Epithelial cell of prostate (primary cell): ENCODE results near the gene TMEM272.

Experiments used
- DNase-seq: peaks from one replicate; pipeline ENCODE4 v3.0.0-alpha.2; 2011; ENCODE audit warnings: low read depth, low spot score
- H3K27ac ChIP-seq: fragments of 450-650 bp; 2 replicates; pipeline ENCODE4 v1.5.1; 2017; ENCODE audit warnings: mild to moderate bottlenecking

TMEM272 gene

DNA sequence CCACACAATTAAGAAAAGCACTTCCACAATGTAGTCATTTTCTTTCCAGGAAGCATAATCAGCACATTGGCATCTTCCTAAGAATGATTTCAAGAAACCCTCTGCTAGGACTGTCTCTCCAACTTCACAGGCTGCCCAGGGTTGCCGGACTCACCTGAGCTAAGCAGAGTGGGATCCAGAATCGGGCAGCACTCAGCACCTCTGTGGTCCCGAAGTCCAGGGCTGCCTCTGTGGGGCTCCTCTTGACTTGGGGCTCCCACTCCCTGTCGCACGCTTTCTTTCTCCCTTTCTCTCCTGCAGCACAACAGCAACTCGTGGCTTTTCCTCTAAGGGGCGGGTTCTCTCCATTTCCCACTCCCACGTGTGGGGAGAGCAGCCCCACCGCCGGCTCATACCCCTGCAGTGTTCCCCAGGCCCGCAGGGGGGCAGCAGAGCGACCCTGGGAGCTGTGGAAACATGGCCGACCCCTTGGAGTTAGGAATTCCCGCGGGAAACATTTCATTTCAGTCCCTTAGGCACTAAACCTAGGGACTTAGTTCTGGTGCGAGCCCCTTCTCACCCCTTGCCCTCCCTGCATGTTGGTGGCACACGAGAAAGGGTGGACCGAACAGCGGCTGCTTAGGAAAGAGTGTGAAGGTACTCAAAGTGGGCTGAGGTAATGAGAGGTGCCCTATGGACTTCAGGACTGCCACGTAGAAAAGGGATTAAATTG lies at the start of gene TMEM272:
TMEM272 (minus strand) TSS at position 316 of the 712 bp plus-strand sequence. CDS start 6,647 bp downstream, outside the sequence.
- no peak for DNase-seq
- no peak within 1 kb of the TSS for H3K27ac ChIP-seq

DNA sequence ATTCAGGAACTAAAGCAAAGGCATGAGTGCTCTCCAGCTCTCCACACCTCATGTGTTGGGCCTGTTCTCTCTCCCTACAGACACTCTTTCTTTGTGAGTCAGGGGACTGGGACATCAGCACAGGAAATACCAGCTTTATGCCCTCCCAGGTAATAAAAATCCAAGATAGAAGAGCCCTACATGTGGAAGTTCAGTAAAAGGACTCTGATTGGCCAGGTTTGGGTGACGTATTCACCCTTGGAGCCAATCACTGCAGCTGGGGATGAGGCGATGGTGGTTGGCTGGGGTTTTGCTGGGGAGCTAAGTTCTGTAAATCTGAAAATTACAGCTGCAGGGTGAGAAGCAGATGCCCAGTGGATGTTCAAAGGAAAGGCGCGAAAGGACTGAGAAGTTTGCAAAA lies 49.3 kb upstream of the TMEM272 start:
- H3K27ac ChIP-seq = no peak overlapping the region
- no peak for DNase-seq

- DNase-seq = no peak
- H3K27ac ChIP-seq = no peak overlapping the region
Measured at GRCh38 chr13:51892657-51893056, 47.7 kb upstream of the TMEM272 start.

- no peak for DNase-seq
- peak overlapping the region; percentile 32 for H3K27ac ChIP-seq
Measured at GRCh38 chr13:51887468-51887867, 42.5 kb upstream of the TMEM272 start.

- DNase-seq = no peak
- no peak overlapping the region for H3K27ac ChIP-seq
Measured at GRCh38 chr13:51885651-51886050, 40.7 kb upstream of the TMEM272 start.

DNA sequence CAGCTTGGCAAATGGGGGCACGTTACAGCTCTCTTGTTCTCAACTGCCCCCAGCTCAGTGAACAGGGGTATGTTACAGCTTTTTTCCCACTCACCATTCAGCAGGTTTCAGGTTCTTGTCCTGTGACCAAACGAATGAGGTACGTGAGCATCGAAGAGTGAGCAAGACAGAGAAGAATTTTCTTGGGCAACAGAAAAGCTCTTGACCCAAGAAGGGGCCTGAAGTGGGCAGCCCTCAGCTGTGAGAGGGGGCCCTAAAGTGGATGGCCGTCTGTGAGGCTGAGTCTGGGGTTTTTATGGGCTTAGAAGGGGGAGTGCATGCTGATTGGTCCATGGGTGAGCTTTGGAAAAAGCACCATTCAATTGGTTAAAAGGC lies 38.2 kb upstream of the TMEM272 start:
- no peak overlapping the region for H3K27ac ChIP-seq
- no peak for DNase-seq

GRCh38 chr13:51882570-51883225 lies 37.7 kb upstream of the TMEM272 start:
- no peak for DNase-seq
- no peak overlapping the region for H3K27ac ChIP-seq

GRCh38 chr13:51881296-51881695 lies 36.3 kb upstream of the TMEM272 start:
- no peak overlapping the region for H3K27ac ChIP-seq
- no peak for DNase-seq

DNA sequence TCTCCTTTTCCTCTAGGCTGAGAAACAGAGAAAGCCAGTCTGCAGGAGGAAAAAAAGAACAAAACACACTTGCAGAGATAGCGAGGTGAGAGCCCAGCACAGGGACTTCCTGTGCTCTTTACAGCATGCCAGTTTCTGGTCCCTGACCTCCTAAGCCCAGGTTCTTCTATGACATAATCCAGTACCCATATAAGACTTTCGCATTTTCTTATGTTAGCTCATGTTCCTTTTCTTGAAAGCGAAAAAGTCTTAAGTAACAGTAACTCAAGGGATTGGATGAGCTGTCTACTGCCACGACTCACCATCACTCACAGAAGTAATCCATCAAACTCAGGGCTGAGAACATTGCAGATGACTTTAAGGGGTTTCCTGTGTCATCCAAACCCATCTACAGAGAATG lies 34.2 kb upstream of the TMEM272 start:
- DNase-seq = no peak
- no peak overlapping the region for H3K27ac ChIP-seq

DNA sequence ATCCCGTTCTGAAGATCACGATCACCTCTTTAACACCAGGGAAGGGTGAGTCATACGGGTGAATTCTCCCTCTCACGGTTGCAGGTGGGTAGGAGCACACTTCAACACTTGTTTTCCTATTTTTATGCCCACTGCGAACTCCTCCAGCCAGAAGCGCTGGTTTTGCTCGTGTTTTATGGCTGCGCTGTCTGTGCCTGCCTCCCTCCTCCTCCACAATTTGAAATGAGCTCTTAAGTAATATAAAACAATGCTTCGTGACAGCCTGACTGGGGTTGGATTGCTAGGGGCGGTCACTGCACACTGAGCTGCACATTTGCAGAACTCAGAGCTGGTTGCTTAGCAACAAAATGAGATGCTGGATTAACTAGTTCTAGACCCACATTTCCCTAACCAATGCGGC lies 29.7 kb upstream of the TMEM272 start:
- no peak overlapping the region for H3K27ac ChIP-seq
- DNase-seq = no peak

DNA sequence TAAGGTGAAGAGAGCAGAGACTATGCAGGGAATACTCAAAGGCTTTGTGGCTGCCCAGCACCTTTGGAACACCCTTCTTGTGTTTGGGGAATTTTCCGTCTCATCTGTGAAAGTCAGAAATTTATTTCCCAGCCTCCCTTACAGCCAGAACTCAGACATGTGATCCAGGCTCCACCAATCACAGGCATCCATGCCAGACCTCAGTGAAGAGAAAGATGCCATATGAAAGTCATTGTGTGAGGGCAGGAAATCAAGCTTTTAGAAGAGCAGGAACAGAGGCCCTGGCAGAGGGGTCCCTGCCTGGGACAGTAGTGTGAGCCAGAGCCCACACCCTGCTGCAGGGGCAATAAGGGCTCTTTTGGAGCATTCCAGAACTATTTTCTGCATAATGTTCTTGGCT lies 28.9 kb upstream of the TMEM272 start:
- no peak for DNase-seq

DNA sequence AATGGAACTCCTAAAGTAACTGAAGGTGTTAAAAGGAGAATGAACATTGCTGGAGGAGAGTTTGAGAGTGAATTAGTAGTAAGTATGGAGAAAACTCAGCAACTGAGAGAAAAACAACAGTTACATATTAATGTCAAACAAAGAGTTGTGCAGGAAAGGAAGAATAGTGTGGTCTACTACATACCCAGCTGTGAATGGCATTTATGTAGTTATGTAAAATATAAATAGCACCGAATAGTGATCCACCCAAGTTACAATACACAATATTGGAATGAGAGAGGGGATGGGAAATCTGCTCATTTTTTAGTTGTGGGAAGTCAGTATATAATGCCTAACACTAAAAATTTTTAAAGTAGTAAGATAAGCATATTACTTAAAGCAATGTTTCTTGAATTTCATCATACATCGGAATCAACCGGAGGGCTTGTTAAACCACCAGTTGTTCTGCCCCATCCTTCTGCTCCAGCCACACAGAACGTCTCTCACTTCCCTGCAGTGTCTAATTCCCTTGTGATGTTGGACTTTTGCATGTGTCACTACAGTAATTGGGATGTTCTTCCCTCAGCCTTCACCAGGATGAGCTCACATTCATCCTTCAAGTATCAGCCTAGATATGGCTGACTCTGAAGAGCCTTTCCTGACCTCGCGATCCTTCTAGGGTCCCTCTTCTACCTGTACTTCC lies 28.3 kb upstream of the TMEM272 start:
- no peak overlapping the region for H3K27ac ChIP-seq

More for the DNA sequence above, 28.9 kb upstream of the TMEM272 start:
- H3K27ac ChIP-seq = no peak overlapping the region

DNA sequence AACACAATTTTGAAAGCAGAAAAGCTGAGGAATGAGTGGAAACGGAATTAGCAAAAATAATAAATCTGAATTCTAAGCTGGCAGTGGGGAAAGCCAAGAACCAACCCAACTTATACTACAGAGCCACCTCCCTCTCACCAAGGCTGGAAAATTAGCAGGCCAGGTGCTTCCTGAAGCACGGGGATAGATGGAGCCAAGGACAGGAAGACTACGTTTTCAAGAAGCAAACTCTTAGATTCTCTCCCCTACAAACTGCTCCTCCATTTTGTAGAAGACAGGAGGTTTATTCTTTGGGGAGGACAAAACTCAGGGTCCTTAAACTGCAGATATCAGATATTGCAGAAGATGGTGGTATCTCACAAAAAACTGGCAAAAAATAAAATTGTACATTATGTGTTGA lies 25.6 kb upstream of the TMEM272 start:
- DNase-seq = no peak
- no peak overlapping the region for H3K27ac ChIP-seq

More for the DNA sequence above, 28.3 kb upstream of the TMEM272 start:
- DNase-seq = no peak

DNA sequence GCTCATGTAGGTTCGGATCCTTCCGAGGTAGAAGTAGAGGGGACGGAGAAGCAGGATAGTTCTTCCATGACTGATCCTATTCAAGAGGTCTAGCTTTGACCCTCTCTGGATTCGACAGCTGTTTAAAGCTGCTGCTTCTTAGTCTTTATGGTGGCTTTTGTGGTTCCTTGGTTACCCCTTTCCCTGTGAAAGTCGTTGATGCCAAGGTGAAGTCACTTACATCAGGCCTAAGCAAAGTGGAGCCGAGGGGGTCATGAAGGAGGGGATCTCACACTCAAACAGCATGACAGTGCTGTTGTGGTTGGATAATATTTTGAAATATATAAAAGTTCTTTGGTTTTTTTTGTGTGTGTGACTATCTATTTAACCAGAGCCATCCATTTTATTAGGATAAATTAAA lies 24.9 kb upstream of the TMEM272 start:
- DNase-seq = no peak
- H3K27ac ChIP-seq = no peak overlapping the region

DNA sequence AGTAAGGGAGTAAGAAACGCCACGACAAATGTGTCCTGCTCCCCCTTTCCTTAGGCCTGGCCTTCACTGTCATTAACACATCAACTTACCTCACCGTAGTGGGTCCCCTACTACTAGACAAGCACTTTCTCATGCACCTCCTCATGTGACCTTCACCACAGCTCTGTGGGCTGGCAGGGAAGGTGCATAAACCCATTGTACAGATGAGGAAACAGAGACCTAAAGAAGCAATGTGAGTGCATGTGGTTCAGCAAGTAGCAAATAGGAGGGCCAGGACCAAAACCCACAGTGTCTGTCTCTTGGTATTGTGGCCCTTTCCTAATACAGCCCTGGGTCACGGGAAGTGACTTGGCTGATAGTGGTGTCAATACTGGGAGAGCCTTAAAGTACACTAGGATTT lies 22.1 kb upstream of the TMEM272 start:
- no peak overlapping the region for H3K27ac ChIP-seq
- no peak for DNase-seq

GRCh38 chr13:51865838-51866237 lies 20.9 kb upstream of the TMEM272 start:
- H3K27ac ChIP-seq = no peak overlapping the region
- DNase-seq = no peak

- DNase-seq = no peak
- no peak overlapping the region for H3K27ac ChIP-seq
Measured at GRCh38 chr13:51862957-51863356, 18.0 kb upstream of the TMEM272 start.

DNA sequence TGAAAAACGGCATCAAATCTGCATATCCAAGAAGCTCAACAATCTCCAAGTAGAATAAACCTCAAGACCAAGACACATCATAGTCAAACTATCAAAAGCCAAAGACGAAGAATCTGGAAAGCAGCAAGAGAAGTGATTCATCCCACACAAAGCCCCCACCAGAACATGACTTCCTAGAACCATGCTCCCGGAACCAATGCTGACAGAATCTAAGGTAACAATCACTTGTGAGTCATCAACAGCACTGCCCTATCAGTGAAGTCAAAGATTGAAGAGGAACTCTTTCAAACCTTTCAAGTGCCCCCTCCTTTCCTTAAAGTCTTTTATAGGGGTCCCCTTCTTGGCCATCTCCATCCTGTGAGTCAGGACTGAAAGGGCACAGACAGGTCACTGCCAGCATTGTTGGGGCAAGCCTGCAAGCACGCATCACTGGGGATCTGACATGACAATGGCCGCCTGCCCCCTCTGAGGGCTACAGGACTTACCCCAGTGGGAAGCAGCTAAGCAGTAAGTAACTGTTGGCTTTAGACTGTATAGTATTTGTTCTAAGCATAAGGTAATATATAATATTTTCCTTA lies 16.8 kb upstream of the TMEM272 start, which contains the start of gene CCDC70:
CCDC70 (plus strand) TSS at position 247 of the 578 bp plus-strand sequence. CDS start 3,443 bp downstream, outside the sequence.
- H3K27ac ChIP-seq = no peak within 1 kb of the TSS
- no peak for DNase-seq

DNA sequence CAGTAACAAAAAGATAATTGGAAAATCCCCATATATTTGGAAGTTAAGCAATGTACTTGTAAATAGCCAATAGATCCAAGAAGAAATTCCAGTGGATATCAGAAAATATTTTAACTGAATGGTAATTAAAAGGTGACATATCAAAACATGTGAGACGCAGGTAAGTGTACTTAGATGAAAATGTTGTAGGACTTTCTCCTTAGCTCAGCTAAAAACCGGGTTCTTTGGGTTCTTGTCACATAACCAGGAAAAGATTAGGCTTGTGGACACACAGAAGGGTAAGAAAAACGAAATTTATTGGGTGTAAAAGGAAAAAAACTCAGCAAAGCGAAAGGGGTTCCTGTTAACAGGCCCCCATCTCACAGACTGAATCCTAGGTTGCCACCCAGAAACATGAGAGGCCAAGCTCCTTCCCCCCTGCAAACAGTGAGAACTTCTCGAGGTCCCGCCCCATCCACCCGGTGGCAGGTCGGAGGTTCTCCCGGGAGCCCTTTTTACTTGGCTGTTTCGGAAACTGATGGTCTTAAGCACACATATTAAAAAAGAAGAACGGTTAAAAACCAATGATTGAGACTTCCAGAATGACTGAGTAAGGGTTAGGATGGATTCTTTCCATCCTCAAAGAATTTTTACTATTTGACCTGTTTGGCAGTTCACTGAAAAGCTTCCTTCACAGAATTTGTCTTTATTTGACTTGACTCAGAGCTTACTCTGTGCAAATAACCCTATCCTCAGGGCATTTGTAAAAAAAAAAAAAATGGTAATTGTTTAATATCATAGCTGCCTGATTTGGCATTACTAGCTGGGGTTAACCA lies 13.7 kb upstream of the TMEM272 start:
- no peak overlapping the region for H3K27ac ChIP-seq
- DNase-seq = no peak

DNA sequence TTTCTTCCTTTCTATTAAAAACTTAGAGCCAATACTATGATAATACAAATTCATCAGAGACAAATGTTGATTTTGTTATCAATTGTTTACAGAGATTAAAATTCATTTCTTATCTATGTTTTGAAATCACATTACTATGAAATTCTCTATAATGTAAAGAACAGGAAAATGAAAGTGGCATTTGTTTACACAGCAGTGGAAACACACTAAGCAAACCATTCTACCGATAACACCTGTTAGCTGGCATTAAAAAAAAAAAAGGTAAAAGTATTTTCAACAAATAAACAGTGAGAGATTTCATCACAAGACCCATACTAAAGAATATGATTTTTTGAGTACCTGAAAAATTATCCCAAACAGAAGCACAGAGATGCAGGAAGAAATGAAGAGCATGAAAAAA lies 12.0 kb upstream of the TMEM272 start:
- no peak overlapping the region for H3K27ac ChIP-seq
- DNase-seq = no peak
